Measurements from ENCODE around the gene CXCL9. TPM values are rescaled to one million over a fixed set of nuclear protein-coding genes. Genes with fewer than 3 reads are reported as not detected.
"Not testable (repeated sequence)": the region's sequence is repeated elsewhere in the genome, so short reads cannot be mapped to it uniquely, and the experiment has no call there.

CXCL9 gene
- polyA plus RNA-seq, 3 donors from 2014 or later, result not detected

GRCh38 chr4:76003035-76003434, 4.3 kb downstream of the CXCL9 start:
- peaks cover 0 to 6% (median 0%) of the 10 kb centered on the region in 3 donors for H3K27me3 Mint-ChIP-seq (ENCODE audit: low read depth in 3 of 3)
- H3K4me3 Mint-ChIP-seq, result no peak overlapping the region
- H3K36me3 Mint-ChIP-seq, result no peaks in the 10 kb centered on the region
- DNase-seq, result no peak
- no peak overlapping the region for H3K27ac Mint-ChIP-seq
- no peaks in the 10 kb centered on the region for H3K9me3 Mint-ChIP-seq
- H3K4me1 Mint-ChIP-seq, result no peaks in the 10 kb centered on the region

- H3K36me3 Mint-ChIP-seq, result no peaks in the 10 kb centered on the region
- no peaks in the 10 kb centered on the region for H3K9me3 Mint-ChIP-seq
- H3K4me1 Mint-ChIP-seq, result no peaks in the 10 kb centered on the region
- peaks cover 0 to 6% (median 0%) of the 10 kb centered on the region in 3 donors for H3K27me3 Mint-ChIP-seq (ENCODE audit: low read depth in 3 of 3)
- no peak overlapping the region for H3K4me3 Mint-ChIP-seq
- no peak for DNase-seq
- H3K27ac Mint-ChIP-seq, result no peak overlapping the region
Observed at GRCh38 chr4:76002176-76002575, 5.1 kb downstream of the CXCL9 start.

GRCh38 chr4:76001700-76002099, 5.6 kb downstream of the CXCL9 start:
- H3K4me3 Mint-ChIP-seq, result no peak overlapping the region
- peaks cover 0 to 6% (median 0%) of the 10 kb centered on the region in 3 donors for H3K27me3 Mint-ChIP-seq (ENCODE audit: low read depth in 3 of 3)
- H3K9me3 Mint-ChIP-seq, result no peaks in the 10 kb centered on the region
- no peak overlapping the region for H3K27ac Mint-ChIP-seq
- no peak for DNase-seq
- no peaks in the 10 kb centered on the region for H3K36me3 Mint-ChIP-seq
- no peaks in the 10 kb centered on the region for H3K4me1 Mint-ChIP-seq

GRCh38 chr4:76000279-76000678, 7.0 kb downstream of the CXCL9 start:
- Mint-ChIP-seq H3K4me1 (no peaks in the 10 kb centered on the region), H3K36me3 (no peaks in the 10 kb centered on the region), H3K4me3 (no peak overlapping the region), H3K27me3 (ENCODE audit: low read depth in 3 of 3) (peaks cover 0 to 6% (median 0%) of the 10 kb centered on the region in 3 donors), H3K27ac (no peak overlapping the region), H3K9me3 (no peaks in the 10 kb centered on the region)
- no peak for DNase-seq

GRCh38 chr4:75998525-75999147, 8.7 kb downstream of the CXCL9 start:
- not testable (repeated sequence) for H3K9me3 Mint-ChIP-seq; DNase-seq; H3K36me3 Mint-ChIP-seq; H3K4me3 Mint-ChIP-seq; H3K27ac Mint-ChIP-seq; H3K4me1 Mint-ChIP-seq; H3K27me3 Mint-ChIP-seq (ENCODE audit: low read depth in 3 of 3)

- no peak overlapping the region for H3K4me3 Mint-ChIP-seq
- no peaks in the 10 kb centered on the region for H3K9me3 Mint-ChIP-seq
- H3K27me3 Mint-ChIP-seq (ENCODE audit: low read depth in 3 of 3), result peaks cover 0 to 3% (median 0%) of the 10 kb centered on the region in 3 donors
- no peaks in the 10 kb centered on the region for H3K4me1 Mint-ChIP-seq
- H3K27ac Mint-ChIP-seq, result no peak overlapping the region
- no peak for DNase-seq
- H3K36me3 Mint-ChIP-seq, result no peaks in the 10 kb centered on the region
Observed at GRCh38 chr4:75997946-75998345, 9.4 kb downstream of the CXCL9 start.

GRCh38 chr4:75997081-75997480, 10.2 kb downstream of the CXCL9 start:
- Mint-ChIP-seq H3K4me3 (no peak overlapping the region), H3K27me3 (ENCODE audit: low read depth in 3 of 3) (peaks cover 0 to 3% (median 0%) of the 10 kb centered on the region in 3 donors), H3K27ac (no peak overlapping the region), H3K4me1 (no peaks in the 10 kb centered on the region), H3K9me3 (no peaks in the 10 kb centered on the region), H3K36me3 (no peaks in the 10 kb centered on the region)
- no peak for DNase-seq

GRCh38 chr4:75995727-75996126, 11.6 kb downstream of the CXCL9 start:
- Mint-ChIP-seq H3K9me3 (no peaks in the 10 kb centered on the region), H3K36me3 (no peaks in the 10 kb centered on the region), H3K4me3 (no peak overlapping the region), H3K4me1 (peaks cover 8% of the 10 kb centered on the region in 2 donors), H3K27me3 (ENCODE audit: low read depth in 3 of 3) (peaks cover 4 to 8% (median 6%) of the 10 kb centered on the region in 3 donors), H3K27ac (no peak overlapping the region)
- DNase-seq, result peak; percentile 28 to 48 (median 41)

GRCh38 chr4:75992462-75992861, 14.8 kb downstream of the CXCL9 start:
- H3K27ac Mint-ChIP-seq, result no peak overlapping the region
- H3K9me3 Mint-ChIP-seq, result no peaks in the 10 kb centered on the region
- peaks cover 0 to 7% (median 0%) of the 10 kb centered on the region in 3 donors for H3K36me3 Mint-ChIP-seq
- DNase-seq, result no peak
- H3K4me3 Mint-ChIP-seq, result peak overlapping the region in 1 of 5 donors; percentile 31
- peaks cover 37 to 38% of the 10 kb centered on the region in 2 donors for H3K4me1 Mint-ChIP-seq
- peaks cover 4 to 9% (median 7%) of the 10 kb centered on the region in 3 donors for H3K27me3 Mint-ChIP-seq (ENCODE audit: low read depth in 3 of 3)

- no peak for DNase-seq
- peaks cover 4 to 9% (median 7%) of the 10 kb centered on the region in 3 donors for H3K27me3 Mint-ChIP-seq (ENCODE audit: low read depth in 3 of 3)
- peaks cover 37 to 38% of the 10 kb centered on the region in 2 donors for H3K4me1 Mint-ChIP-seq
- peak overlapping the region; percentile 93 to 97 (median 94) for H3K4me3 Mint-ChIP-seq
- no peaks in the 10 kb centered on the region for H3K9me3 Mint-ChIP-seq
- peaks cover 0 to 7% (median 0%) of the 10 kb centered on the region in 3 donors for H3K36me3 Mint-ChIP-seq
- peak overlapping the region; percentile 73 to 94 (median 86) for H3K27ac Mint-ChIP-seq
Observed at GRCh38 chr4:75989846-75990528, 17.3 kb downstream of the CXCL9 start.

- Mint-ChIP-seq H3K27ac (no peak overlapping the region), H3K4me3 (no peak overlapping the region), H3K27me3 (ENCODE audit: low read depth in 3 of 3) (peaks cover 0 to 2% (median 0%) of the 10 kb centered on the region in 3 donors), H3K4me1 (peaks cover 24 to 30% of the 10 kb centered on the region in 2 donors), H3K9me3 (no peaks in the 10 kb centered on the region), H3K36me3 (peaks cover 17 to 20% (median 18%) of the 10 kb centered on the region in 3 donors)
- DNase-seq, result no peak
Observed at GRCh38 chr4:75985116-75985515, 22.2 kb downstream of the CXCL9 start.

- DNase-seq, result no peak
- Mint-ChIP-seq H3K27ac (peak overlapping the region in 3 of 6 donors; percentile 5 to 59 (median 6)), H3K4me1 (peaks cover 0 to 4% of the 10 kb centered on the region in 2 donors), H3K36me3 (peaks cover 27 to 45% (median 37%) of the 10 kb centered on the region in 3 donors), H3K9me3 (no peaks in the 10 kb centered on the region), H3K27me3 (ENCODE audit: low read depth in 3 of 3) (no peaks in the 10 kb centered on the region), H3K4me3 (no peak overlapping the region)
Observed at GRCh38 chr4:75980576-75980975, 26.7 kb downstream of the CXCL9 start.

- no peak for DNase-seq
- Mint-ChIP-seq H3K27me3 (ENCODE audit: low read depth in 3 of 3) (no peaks in the 10 kb centered on the region), H3K27ac (no peak overlapping the region), H3K9me3 (no peaks in the 10 kb centered on the region), H3K4me1 (no peaks in the 10 kb centered on the region), H3K36me3 (peaks cover 39 to 62% (median 51%) of the 10 kb centered on the region in 3 donors), H3K4me3 (no peak overlapping the region)
Observed at GRCh38 chr4:75976177-75976576, 31.1 kb downstream of the CXCL9 start.

- Mint-ChIP-seq H3K4me3 (no peak overlapping the region), H3K27me3 (ENCODE audit: low read depth in 3 of 3) (no peaks in the 10 kb centered on the region), H3K27ac (no peak overlapping the region), H3K9me3 (no peaks in the 10 kb centered on the region), H3K36me3 (peaks cover 47 to 67% (median 58%) of the 10 kb centered on the region in 3 donors), H3K4me1 (no peaks in the 10 kb centered on the region)
- no peak for DNase-seq
Observed at GRCh38 chr4:75973766-75974165, 33.5 kb downstream of the CXCL9 start.

All from immature natural killer cell (primary cell).